ENCODE data around the gene STAT5B. TPM values are rescaled to one million over a fixed set of nuclear protein-coding genes. Genes with fewer than 3 reads are reported as not detected.

The STAT5B gene
- total RNA-seq, 1 experiment from 2014 or later = 102 TPM

DNA sequence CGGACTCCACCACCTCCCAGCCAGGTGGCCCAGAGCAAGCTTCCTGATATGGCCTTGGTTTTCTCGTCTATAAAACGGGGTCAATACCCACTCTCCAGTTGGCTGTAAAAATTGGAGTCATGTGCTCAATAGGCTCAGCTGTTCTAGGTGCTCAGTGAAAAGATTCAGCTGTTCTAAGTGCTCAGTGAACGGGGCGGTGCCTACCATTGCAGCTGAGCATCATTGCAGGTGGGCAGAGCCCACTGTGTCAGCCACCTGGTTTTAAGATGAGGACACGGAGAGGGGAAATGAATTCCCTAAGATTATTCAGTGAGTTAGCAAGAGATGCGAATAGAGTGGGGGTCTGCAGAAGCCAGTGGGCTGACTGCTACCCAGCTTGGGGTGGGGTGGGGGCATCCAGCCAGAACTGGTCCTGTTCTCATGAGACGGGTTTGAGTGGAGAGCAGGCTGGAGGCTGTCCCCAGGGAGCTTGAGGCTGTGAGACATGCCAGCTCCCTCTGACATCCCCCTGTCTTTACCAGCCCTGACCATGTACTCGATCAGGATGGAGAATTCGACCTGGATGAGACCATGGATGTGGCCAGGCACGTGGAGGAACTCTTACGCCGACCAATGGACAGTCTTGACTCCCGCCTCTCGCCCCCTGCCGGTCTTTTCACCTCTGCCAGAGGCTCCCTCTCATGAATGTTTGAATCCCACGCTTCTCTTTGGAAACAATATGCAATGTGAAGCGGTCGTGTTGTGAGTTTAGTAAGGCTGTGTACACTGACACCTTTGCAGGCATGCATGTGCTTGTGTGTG lies 34.0 kb upstream of the STAT5B start:
- BruUV-seq (replicated peaks) = no TSS peak
- H3K4me1 ChIP-seq (ENCODE audit: control insufficient read depth, insufficient read depth, low read length) = peaks cover 37% of the 10 kb centered on the region
- in situ Hi-C loops (cut with HindIII; ENCODE audit: low pct_unique_long_range_greater_than_20kb, low sequenced_read_pairs) = no loop called here
- H3K4me3 ChIP-seq (ENCODE audit: low read depth in 2 of 2, low read length in 2 of 2) = no peak overlapping the region
- TF ChIP-seq, protein P1, sequence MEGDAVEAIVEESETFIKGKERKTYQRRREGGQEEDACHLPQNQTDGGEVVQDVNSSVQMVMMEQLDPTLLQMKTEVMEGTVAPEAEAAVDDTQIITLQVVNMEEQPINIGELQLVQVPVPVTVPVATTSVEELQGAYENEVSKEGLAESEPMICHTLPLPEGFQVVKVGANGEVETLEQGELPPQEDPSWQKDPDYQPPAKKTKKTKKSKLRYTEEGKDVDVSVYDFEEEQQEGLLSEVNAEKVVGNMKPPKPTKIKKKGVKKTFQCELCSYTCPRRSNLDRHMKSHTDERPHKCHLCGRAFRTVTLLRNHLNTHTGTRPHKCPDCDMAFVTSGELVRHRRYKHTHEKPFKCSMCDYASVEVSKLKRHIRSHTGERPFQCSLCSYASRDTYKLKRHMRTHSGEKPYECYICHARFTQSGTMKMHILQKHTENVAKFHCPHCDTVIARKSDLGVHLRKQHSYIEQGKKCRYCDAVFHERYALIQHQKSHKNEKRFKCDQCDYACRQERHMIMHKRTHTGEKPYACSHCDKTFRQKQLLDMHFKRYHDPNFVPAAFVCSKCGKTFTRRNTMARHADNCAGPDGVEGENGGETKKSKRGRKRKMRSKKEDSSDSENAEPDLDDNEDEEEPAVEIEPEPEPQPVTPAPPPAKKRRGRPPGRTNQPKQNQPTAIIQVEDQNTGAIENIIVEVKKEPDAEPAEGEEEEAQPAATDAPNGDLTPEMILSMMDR (IDR thresholded peaks at IDR 0.05) = no peak
- TF ChIP-seq POLR2AphosphoS5 (IDR thresholded peaks at IDR 0.05; ENCODE audit: low read depth, low read length) = peak; percentile 58; the same call in 1 of the 2 replicates
- POLR2A ChIA-PET = interaction anchor here (0.6 kb wide), 1 partner anchor 55 kb away, joined by 5 read pairs; no protein-coding TSS in a partner anchor
- H3K36me3 ChIP-seq (ENCODE audit: control insufficient read depth, insufficient read depth, low read length) = no peaks in the 10 kb centered on the region
- H3K27ac ChIP-seq (ENCODE audit: low read length) = peak overlapping the region; percentile 84
- CTCF ChIA-PET = interaction anchor here (0.5 to 1.4 kb wide), 4 partner anchors 57 to 96 kb away, joined by 3 to 7 read pairs (median 4); no protein-coding TSS in a partner anchor
- no peaks in the 10 kb centered on the region for H3K9me3 ChIP-seq (ENCODE audit: control insufficient read depth, insufficient read depth, low read depth, low read length)
- intact Hi-C loops (cut with micrococcal nuclease; ENCODE audit: unreplicated experiment) = loop anchor here (10.0 kb wide), 1 partner anchor 215 kb away; no protein-coding TSS in a partner anchor
- no peaks in the 10 kb centered on the region for H3K27me3 ChIP-seq (ENCODE audit: control insufficient read depth, insufficient read depth, low read length)
- ATAC-seq = peak; percentile 6; the same call in 1 of the 2 replicates
- no peak for DNase-seq (ENCODE audit: low read depth, low spot score)

DNA sequence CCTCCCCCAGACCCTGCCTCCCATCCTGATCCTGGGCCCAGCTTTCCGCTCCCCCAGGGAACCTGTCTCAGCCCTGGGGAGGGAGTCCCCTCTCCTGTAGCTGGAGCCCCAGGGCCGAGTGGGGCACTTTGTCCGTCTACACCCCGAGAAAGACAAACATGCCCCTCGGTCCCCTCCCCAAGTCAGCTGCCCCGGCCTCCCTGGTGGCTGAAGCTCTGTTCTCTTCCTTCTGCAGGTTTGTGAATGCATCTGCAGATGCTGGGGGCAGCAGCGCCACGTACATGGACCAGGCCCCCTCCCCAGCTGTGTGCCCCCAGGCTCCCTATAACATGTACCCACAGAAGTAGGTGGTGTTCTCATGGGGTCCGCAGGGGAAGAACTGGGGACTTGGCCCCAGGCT lies 33.0 kb upstream of the STAT5B start:
- no peak overlapping the region for H3K4me3 ChIP-seq (ENCODE audit: low read depth in 2 of 2, low read length in 2 of 2)
- no peaks in the 10 kb centered on the region for H3K27me3 ChIP-seq (ENCODE audit: control insufficient read depth, insufficient read depth, low read length)
- no TSS peak for BruUV-seq (replicated peaks)
- ATAC-seq (no peak), DNase-seq (ENCODE audit: low read depth, low spot score) (no peak)
- H3K4me1 ChIP-seq (ENCODE audit: control insufficient read depth, insufficient read depth, low read length) = peaks cover 30% of the 10 kb centered on the region
- ChIA-PET CTCF (interaction anchor here (0.5 to 1.4 kb wide), 4 partner anchors 81 to 97 kb away, joined by 3 to 7 read pairs (median 4); no protein-coding TSS in a partner anchor), POLR2A (no interaction called here)
- no peaks in the 10 kb centered on the region for H3K36me3 ChIP-seq (ENCODE audit: control insufficient read depth, insufficient read depth, low read length)
- TF ChIP-seq TCF7L2 (IDR thresholded peaks at IDR 0.05; ENCODE audit: low read depth, low read length) (no peak), SIN3A (IDR thresholded peaks at IDR 0.05; ENCODE audit: borderline replicate concordance, insufficient read depth, low read depth, low read length) (no peak), POLR2AphosphoS5 (IDR thresholded peaks at IDR 0.05; ENCODE audit: low read depth, low read length) (no peak)
- TF ChIP-seq, protein P1 (IDR thresholded peaks at IDR 0.05) = no peak
- TF ChIP-seq, protein P2, sequence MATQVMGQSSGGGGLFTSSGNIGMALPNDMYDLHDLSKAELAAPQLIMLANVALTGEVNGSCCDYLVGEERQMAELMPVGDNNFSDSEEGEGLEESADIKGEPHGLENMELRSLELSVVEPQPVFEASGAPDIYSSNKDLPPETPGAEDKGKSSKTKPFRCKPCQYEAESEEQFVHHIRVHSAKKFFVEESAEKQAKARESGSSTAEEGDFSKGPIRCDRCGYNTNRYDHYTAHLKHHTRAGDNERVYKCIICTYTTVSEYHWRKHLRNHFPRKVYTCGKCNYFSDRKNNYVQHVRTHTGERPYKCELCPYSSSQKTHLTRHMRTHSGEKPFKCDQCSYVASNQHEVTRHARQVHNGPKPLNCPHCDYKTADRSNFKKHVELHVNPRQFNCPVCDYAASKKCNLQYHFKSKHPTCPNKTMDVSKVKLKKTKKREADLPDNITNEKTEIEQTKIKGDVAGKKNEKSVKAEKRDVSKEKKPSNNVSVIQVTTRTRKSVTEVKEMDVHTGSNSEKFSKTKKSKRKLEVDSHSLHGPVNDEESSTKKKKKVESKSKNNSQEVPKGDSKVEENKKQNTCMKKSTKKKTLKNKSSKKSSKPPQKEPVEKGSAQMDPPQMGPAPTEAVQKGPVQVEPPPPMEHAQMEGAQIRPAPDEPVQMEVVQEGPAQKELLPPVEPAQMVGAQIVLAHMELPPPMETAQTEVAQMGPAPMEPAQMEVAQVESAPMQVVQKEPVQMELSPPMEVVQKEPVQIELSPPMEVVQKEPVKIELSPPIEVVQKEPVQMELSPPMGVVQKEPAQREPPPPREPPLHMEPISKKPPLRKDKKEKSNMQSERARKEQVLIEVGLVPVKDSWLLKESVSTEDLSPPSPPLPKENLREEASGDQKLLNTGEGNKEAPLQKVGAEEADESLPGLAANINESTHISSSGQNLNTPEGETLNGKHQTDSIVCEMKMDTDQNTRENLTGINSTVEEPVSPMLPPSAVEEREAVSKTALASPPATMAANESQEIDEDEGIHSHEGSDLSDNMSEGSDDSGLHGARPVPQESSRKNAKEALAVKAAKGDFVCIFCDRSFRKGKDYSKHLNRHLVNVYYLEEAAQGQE (IDR thresholded peaks at IDR 0.05; ENCODE audit: insufficient read depth in 1 of 2, low read depth in 2 of 2, low read length in 1 of 2) = no peak
- intact Hi-C loops (cut with micrococcal nuclease; ENCODE audit: unreplicated experiment) (no loop called here), in situ Hi-C loops (cut with HindIII; ENCODE audit: low pct_unique_long_range_greater_than_20kb, low sequenced_read_pairs) (no loop called here)
- H3K27ac ChIP-seq (ENCODE audit: low read length) = peak overlapping the region; percentile 25; the same call in 1 of the 2 replicates
- H3K9me3 ChIP-seq (ENCODE audit: control insufficient read depth, insufficient read depth, low read depth, low read length) = no peaks in the 10 kb centered on the region
